NCI-H2227 treated with DMSO at 0.1 percent for 48 hours (cell line): ENCODE data around the gene SH2D3C.

Experiments used
- DNase-seq: peaks from one replicate; lab custom pipeline; 2025; lab: John Stamatoyannopoulos, UW

SH2D3C gene

DNA sequence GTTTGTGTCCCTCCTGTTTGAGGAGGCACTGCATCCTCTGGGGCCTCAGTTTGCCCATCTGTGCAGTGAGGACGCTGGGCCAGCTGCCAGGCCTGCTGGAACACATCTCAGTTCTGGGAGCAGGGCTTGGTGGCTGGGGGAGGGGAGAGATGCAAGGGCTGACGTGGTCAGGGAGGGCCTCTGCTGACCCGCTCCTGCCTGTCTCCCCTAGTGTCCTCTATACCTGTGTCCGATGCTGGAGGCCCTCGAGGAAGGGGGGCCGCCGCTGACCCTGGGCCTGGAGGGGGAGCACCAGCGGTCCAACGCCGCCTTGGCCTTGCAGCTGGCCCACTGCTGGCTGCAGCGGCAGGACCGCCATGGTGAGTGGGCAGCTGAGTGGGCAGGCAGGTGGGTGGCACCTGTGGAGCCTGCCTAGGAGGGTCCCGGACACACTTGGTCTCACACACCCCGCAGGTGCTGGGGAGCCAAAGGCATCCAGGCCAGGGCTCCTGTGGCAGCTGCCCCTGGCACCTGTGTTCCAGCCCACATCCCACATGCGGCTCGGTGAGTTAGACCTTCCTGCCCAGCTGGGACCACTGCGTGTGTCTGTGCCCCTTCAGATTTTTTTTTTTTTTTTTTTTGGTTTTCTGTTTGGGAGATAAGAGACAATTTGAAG, 30.0 kb upstream of the SH2D3C start:
- DNase-seq = no peak

DNA sequence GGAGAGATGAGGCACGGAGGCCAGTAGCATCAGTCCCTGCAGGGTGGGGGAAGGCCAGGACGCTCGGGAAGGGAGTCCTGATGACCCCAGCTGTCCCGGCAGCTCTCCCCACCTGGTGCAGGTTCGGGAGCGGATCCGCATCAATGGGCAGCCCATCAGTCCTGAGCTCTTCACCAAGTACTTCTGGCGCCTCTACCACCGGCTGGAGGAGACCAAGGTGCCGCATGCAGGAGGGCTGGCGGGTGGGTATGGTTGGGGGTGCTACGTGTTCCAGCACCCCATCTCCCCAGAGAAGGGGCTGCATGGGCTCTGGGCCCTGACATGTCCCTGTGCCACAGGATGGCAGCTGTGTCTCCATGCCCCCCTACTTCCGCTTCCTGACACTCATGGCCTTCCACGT, 28.4 kb upstream of the SH2D3C start:
- no peak for DNase-seq

DNA sequence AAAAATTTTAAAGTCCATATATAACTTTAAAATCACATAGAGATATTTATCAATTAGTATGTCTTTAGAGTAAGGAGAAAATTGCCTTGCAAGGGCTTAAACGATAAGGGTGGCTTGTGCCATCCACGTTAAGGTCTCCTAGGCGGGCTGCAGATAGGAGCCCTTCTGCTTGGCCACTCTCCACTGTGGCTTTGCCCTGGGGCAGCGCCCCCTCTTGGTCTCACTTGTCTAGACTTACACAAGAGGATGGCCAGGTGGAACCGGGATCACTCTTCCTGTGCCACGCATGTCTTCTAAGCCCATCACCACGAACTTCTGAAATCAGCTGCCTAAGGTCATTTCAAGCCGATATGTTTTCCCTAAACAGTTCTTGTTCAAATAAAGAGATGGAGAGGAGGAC, 27.2 kb upstream of the SH2D3C start:
- no peak for DNase-seq

DNA sequence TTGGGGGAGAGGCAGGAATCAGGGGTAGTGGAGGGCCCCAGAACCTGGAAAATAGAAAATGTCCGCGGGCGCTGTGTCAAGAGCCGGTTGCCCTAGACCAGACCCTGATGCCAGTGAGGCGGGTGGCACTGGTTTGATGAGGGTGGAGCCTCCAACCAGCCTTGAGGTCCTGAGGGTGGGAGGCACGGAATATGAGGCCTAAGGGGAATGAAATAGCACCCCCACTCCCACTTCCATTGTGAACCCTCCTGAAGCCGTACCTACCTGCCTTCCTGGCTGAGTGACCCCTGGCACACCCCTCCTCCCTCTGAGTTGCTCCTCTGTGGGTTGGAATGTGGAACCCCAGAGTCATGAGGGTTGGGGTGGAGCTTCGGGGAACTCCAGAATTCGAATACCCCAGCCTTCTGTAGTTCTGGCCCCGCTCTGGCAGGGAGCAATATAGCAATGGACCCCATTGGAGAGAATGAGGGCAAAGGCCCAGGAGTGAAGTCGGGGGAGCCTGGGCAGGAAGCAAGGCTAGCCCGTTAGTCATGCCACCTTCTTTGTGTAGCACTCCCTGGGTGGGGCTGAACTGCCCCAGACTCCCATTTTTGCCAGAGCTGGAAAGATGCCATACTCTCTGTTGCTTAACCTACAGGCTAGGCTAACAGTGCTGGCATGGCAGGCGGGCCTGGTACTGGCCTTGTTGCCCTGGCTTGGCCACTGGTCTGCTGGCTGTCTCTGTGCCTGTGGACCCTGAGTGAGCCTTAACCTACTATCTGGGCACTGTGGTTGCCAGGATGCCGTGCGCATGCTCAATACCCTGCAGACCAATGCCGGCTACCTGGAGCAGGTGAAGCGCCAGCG, 25.3 kb upstream of the SH2D3C start:
- no peak for DNase-seq

DNA sequence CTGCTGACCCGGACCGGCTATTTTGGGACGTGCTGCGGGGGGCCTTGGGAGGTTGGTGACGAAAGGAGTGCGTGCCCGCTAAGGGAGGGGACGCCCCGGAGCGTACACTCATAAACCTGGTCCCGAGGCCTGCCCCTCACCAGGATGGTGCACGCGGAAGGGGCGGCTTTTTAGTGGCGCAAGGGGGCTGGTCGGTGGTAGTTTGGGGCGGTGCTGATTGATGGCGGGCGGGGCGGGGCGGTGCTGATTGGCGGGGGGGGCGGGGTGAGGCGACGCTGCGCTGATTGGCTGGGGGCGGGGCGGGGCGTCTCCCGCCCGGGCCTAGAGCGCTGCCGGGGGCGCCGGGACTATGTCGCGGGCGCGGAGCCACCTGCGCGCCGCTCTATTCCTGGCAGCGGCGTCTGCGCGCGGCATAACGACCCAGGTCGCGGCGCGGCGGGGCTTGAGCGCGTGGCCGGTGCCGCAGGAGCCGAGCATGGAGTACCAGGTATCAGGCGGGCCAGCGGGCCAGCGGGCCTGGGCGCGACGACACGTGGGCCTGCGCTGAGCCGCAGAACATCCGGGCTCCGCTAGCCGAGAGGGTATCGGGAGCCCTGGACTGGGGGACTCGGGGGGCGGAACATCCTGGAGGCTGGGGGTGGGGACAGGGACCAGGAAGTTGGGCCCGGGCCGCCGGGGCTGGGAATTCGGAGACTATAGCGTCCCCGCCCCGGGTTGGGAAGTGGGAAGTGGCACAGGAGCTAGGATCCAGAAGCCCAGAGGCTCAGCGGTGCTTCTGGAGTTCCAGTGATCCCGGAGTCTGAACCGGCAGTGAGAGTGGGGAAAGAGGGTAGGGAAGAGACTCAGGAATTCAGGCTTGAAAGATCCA, 24.3 kb upstream of the SH2D3C start, which contains the start of gene FPGS:
Gene FPGS (plus strand): TSS at position 307 of the 868 bp plus-strand sequence. CDS start 43 bp downstream, at position 350.
- peak; percentile 53 for DNase-seq

DNA sequence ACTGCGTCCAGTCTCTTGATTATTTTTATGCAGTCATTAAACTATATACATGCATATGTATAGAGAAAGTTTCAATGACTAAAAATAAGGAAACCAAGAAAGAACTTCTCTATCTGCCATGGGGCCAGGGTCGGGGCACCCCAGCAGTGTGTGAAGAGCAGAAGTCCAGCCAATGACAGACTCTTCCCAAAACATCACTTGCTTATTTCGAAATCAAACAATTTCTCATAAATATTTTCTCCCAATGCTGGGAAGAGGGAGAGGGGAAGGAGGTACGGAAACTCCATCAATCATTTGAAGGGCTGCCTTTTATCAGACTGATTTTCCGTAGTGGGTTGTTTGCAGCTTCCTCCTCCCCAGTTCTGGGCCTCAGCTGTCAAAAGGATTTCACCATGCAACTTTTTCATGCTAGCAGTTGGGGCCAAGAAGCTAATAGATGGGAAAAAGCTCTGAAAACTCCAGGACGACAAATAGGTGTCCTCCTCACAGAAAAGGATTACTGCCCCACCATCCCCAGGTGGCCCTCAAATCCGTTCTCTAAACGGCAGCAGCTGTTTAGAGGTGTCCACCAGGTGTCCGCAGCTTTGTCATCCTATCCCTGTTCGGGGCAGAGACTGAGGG, 23.6 kb upstream of the SH2D3C start:
- no peak for DNase-seq

DNA sequence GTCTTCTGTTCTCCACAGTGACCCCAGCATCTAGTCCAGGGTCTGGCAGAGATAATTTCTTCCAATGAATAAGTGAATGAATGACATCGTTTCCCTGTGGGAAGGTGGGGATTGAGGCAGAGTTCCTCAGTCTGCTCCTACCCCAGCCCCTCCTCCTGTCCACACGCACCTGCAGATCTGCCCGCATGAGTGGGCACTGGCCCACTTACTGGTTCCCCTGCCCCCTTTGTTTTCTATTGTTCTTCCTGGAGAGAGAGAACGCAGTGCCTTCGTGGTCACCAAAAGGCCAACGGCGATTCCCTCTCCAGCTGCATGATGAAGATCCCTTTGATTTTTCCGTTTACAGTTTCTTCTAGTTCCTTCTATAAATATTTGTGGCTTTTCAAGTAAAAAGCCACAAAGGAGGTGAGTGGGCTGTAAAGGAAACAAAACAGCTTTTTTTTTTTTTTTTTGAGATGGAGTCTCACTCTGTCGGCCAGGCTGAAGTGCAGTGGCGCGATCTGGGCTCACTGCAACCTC, 18.4 kb upstream of the SH2D3C start:
- no peak for DNase-seq

DNA sequence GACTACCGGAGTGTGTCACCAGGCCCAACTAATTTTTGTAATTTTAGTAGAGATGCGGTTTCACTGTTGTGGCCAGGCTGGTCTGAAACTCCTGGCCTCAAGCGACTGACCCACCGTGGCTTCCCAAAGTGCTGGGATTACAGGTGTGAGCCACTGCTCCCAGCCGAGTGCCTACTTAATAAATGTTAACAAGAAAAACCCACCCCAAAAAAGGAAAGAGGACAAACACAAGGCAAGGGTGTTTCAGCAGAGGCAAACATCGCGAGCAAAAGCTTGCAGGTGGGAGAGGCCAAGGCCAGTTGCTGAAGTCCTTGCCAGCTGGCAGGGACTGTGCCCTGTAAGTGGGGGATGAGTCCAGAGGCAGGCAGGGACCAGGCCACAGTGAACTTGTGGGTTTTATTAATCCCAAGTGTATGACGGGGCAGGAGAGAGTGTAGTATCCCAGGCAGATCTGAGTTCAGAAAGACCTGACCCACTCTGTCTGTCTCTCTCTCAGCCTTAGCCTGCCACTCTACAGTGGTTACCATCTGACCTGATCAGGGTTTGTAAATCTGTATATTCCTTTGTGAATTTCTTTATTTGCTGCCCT, 17.9 kb upstream of the SH2D3C start:
- no peak for DNase-seq

DNA sequence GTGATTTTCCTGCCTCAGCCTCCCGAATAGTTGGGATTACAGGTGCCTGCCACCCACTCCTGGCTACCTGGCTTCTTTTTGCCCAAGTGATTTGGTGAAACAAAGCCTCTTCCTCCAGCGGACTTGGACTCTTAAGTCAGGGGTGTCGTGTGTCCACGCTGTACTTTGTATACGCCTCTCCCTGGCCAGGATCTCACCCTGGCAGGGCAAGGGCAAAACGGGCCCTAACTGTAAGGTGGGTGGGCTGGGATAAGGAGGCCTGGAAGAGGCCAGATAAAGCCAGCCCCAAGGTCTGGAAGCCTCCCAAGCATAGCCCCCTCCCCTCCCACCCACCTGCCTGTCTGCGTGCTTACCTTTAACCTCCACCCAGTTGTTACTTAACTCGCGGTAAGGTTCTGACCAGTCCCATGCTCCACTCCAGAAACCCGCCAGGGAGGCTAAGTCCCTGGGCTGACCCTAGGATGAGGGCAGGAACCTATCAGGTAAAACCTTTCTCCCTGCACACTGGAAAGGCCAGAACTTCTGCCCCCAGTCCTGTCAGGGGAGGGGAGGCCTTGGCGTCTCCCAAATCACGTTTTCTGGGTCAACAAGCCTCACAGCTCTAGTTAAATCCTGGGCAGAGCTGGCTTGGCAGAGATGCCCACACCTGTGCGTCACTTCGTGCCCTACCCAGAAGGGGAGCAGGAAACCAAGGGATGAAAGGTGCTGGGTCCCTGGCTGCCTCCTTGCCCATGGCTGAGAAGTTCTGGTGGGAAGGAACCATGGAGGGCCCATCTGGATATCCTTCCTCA, 15.7 kb upstream of the SH2D3C start:
- no peak for DNase-seq

DNA sequence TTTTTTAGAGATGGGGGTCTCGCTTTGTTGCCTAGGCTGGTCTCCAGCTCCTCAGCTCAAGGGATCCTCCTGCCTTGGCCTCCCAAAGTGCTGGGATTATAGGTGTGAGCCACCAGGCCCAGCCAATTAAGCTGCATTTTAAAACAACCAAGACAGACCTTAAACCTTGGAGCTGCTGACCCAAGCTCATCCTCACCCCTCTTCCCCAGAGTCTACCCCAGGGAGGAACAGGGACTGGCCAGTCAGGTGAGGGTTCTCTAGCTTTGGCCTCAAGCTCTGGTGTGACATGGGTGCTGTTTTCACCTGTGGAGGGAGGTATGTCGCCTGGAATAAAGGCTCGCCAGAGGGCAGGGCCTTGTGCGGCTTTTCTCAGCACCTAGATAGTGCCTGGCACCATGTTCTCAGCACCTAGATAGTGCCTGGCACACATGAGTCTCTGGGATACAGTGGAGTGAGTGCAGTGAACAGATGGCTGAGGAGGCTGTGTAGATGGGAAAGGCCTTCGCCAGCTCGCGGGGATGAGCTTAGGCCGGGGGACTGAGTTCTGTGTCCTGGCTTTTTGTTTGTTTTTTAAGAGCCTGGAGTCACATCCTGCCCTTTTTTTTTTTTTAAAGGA, 14.7 kb upstream of the SH2D3C start:
- DNase-seq = no peak

DNA sequence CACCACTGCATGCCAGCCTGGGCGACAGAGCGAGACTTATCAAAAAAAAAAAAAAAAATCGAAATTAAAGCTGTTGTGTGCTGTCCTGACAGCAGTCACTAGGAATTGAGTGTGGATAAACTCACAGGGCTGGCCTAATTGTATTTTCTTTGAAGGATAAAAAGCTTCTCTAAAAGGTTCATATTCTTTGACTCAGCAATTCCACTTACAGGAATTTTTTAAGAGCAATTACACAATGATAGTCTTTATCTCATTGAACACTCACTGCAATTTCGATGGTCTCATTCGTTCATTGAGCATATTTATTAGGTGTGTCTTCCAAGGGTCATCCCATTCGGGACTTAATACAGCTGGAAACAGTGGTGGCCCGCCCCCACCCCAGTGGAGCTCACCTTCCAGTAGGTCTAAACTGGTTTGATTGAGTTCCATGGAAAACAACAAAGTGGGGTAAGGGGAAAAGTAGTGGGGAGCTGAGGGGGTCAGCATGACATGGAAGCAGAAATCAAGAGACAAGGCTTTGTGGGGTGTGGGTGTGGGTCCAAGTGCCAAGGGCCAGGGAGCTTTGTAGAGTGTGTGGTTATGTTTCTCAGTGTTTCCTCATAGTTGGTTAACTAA, 14.1 kb upstream of the SH2D3C start:
- no peak for DNase-seq

DNA sequence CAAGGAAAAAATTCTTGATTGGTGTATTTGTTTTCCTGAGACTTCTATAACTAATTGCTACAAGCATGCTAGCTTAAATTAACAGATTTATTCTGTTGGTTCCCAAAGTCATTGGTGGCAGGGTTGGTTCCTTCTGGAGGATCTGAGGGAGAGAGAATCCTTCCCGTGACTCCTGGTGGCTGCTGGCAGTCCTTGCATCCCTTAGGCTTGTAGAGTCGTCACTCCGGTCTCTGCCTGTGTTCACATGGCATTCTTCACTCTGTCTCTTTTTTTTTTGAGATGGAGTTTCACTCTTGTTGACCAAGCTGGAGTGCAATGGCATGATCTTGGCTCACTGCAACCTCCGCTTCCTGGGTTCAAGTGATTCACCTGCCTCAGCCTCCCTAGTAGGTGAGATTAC, 12.6 kb upstream of the SH2D3C start:
- DNase-seq = no peak

DNA sequence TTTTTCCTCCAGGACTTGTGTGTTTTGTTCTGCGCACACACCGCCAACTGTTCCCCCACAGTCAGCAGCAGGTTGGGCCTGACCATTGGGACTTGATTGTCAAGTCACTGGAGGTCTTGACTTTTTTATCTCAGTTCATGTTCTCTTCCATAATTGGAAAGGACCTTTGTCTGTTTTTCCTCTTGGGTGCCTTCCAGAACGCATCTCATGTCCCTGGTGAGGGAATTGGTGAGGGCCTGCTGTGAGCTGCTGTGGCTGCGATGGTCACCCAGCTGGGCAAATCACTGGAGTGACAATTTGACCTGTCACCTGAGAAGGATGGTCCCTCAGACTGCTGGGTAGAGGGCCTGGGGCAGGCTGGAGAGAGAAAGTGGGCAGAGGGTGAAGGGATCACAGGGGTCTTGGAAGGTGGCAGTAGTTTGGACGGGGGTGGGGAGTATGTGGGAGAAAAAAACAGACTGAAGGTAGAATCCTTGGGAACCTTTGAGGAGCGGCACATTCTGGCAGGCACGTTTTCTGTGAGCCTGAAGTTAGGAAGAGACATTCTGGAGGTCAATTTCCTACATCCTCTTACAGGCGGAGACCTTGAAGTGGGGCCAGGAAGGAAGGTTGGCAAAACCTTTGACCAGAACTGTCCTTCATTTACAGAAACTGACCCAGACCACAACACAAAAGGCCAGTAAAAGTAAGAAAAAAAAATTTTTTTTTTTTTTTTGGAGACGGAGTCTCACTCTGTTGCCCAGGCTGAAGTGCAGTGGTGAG, 11.8 kb upstream of the SH2D3C start:
- no peak for DNase-seq

DNA sequence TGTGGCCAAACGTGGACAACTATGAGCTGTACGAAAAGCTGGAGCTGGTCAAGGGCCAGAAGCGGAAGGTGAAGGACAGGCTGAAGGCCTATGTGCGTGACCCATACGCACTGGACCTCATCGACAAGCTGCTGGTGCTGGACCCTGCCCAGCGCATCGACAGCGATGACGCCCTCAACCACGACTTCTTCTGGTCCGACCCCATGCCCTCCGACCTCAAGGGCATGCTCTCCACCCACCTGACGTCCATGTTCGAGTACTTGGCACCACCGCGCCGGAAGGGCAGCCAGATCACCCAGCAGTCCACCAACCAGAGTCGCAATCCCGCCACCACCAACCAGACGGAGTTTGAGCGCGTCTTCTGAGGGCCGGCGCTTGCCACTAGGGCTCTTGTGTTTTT, 10.7 kb upstream of the SH2D3C start:
- no peak for DNase-seq

DNA sequence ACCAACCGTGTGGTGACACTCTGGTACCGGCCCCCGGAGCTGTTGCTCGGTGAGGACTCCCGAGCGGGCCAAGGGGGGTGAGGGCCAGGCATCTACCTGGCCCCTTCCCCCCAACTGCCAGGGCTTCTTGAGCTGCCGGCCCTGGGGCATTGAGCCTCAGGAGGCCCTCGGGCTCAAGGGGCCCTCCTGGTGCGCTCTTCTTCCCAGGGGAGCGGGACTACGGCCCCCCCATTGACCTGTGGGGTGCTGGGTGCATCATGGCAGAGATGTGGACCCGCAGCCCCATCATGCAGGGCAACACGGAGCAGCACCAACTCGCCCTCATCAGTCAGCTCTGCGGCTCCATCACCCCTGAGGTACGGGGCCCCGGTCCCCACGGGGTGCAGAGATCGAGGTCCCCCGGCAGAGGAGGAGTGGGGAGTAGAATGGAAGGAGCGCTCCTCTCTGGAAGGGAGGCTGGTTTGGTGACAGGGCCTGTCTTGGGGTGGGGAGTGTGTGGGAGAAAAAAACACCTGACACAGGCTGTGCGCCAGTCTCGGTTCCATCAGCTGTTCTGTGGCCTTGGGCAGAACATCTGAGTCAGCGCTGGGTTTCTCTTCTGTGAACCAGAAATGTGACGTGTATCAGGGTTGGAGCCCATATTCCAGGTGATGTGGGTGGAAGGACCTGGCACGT, 10.0 kb upstream of the SH2D3C start:
- DNase-seq = no peak

DNA sequence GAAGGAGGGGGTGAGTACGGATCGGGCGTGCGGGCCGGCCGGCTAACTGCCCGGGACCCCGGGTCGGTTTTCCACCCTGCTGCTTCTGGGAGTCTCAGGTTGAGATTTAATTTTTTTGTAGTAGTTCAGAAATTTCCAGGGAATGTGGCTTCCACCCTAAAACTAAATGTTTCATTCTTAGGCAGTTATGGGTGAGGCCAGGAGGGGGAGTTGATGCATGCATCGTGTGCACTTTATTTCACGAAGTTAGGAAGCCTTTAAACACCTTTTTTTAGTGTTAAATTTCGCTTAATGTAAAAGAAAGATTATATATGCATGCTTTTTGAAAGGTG, 8.3 kb upstream of the SH2D3C start:
- no peak for DNase-seq

DNA sequence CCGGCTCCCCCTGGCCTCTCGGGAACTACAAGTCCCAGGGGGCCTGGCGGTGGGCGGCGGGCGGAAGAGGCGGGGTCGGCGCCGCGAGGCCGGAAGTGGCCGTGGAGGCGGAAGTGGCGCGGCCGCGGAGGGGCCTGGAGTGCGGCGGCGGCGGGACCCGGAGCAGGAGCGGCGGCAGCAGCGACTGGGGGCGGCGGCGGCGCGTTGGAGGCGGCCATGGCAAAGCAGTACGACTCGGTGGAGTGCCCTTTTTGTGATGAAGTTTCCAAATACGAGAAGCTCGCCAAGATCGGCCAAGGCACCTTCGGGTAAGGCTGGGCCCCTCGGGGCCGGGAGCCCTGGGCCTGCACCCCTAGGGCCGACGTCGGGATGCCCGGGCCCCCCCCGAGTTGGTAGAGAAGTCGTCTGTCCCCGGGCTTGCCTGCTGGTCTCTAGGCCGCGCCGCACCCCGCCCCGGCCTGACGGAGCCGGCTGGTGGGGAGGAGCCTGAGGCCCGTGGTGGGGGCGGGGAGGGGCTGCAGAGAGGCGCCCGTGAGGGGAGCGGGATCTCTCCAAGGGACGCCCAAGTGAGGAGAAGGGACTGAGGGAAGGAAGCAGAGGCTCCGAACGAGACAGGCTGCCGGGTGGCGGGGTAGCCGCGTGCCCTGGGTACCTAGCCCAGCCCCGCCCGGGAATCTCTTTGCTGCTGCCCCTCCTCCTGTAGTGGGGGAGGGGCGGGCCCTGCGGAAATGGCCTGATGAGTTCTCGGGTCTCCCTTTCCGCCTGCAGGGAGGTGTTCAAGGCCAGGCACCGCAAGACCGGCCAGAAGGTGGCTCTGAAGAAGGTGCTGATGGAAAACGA, 7.7 kb upstream of the SH2D3C start, which contains the start of gene CDK9:
Gene CDK9 (plus strand): TSS at position 102 of the 840 bp plus-strand sequence. CDS start 115 bp downstream, at position 217.
- DNase-seq = peak; percentile 70
